GM12878 (cell line): ENCODE data around the gene EZH2.

Source experiments
- REST ChIP-seq: IDR thresholded peaks from 2 replicates; pipeline ENCODE4 v1.6.1; 2012; ENCODE audit warnings: mild to moderate bottlenecking, low read depth, low read length
- ZNF217 ChIP-seq: fragments of 450-650 bp; IDR thresholded peaks from 2 replicates; pipeline ENCODE4 v1.6.1; 2017; ENCODE audit warnings: antibody characterized with exemption, mild to moderate bottlenecking

- no peak for TF ChIP-seq REST
- TF ChIP-seq ZNF217: no peak
These were observed 43.3 kb upstream of the EZH2 start for GRCh38 chr7:148927123-148928045.
